T-cell (primary cell): ENCODE results near the gene GNB2. TPM values are rescaled to one million over a fixed set of nuclear protein-coding genes. Genes with fewer than 3 reads are reported as not detected.

Experiments
- ATAC-seq, 4 experiments: fragments of 200-7000 bp in 3 of 4; fragments of 150-1000 bp in 1 of 4; cut with Tn5 transposase; replicated peaks in 1 of 4; 1 replicate in 3 of 4; 2 replicates in 1 of 4; pipeline ENCODE4 v1.10.0; 2021; ENCODE audit warnings: moderate library complexity in 3 of 4, mild to moderate bottlenecking in 2 of 4, moderate number of reproducible peaks in 1 of 4
- CTCF ChIA-PET, 2 donors: fragments of 300-600 bp; sonication (Branson Sonifier 250); formaldehyde crosslinking; loops; one replicate each; lab custom pipeline; 2022; ENCODE audit warnings: antibody characterized with exemption in 2 of 2; lab: Charles Lee
- POLR2A ChIA-PET, 2 donors: fragments of 300-600 bp; sonication (Branson Sonifier 250); formaldehyde crosslinking; loops; one replicate each; lab custom pipeline; 2022; ENCODE audit warnings: antibody characterized with exemption in 2 of 2; lab: Charles Lee
- DNase-seq, 35 experiments: peaks; one replicate each; pipeline versions ENCODE4 v3.0.0 to v3.0.0-alpha.2; 2013 to 2023
- H3K27ac ChIP-seq: one replicate; pipeline ENCODE4 v1.5.1; 2013; ENCODE audit warnings: low read length
- H3K27me3 ChIP-seq, 2 experiments: replicated peaks in 1 of 2; 1 replicate in 1 of 2; 2 replicates in 1 of 2; pipeline versions ENCODE4 v1.6.1 to v1.7.0; 2013; ENCODE audit warnings: low read length in 1 of 2, mixed read lengths in 1 of 2; ENCODE audit not compliant: control insufficient read depth in 2 of 2, insufficient read depth in 2 of 2; ENCODE audit errors: extremely low read depth in 1 of 2
- H3K36me3 ChIP-seq, 2 donors: 1 replicate in 1 of 2; 2 replicates in 1 of 2; pipeline versions ENCODE4 v1.6.1 to v1.7.0; 2013; ENCODE audit warnings: low read length in 1 of 2; ENCODE audit not compliant: control insufficient read depth in 2 of 2, insufficient read depth in 1 of 2; ENCODE audit errors: extremely low read depth in 1 of 2
- H3K4me1 ChIP-seq, 2 experiments: 1 replicate in 1 of 2; 2 replicates in 1 of 2; pipeline versions ENCODE4 v1.6.1 to v1.7.0; 2013; ENCODE audit warnings: low read length in 2 of 2, mixed read lengths in 1 of 2; ENCODE audit not compliant: insufficient read depth in 2 of 2, control insufficient read depth in 1 of 2; ENCODE audit errors: extremely low read depth in 1 of 2
- H3K4me3 ChIP-seq, 2 donors: 1 replicate in 1 of 2; 2 replicates in 1 of 2; pipeline versions ENCODE4 v1.5.1 to v1.7.0; 2013; ENCODE audit warnings: mild to moderate bottlenecking in 2 of 2, low read length in 1 of 2, moderate library complexity in 1 of 2; ENCODE audit not compliant: control insufficient read depth in 1 of 2; ENCODE audit errors: extremely low read depth in 1 of 2
- H3K9me3 ChIP-seq: 2 replicates; pipeline ENCODE4 v1.7.0; 2013
- H3K27ac Mint-ChIP-seq, 2 donors: one replicate each; pipeline ENCODE4 v1.8.0; 2020 to 2021; ENCODE audit warnings: mild to moderate bottlenecking in 2 of 2, mixed read lengths in 2 of 2
- H3K27me3 Mint-ChIP-seq, 2 donors: one replicate each; pipeline ENCODE4 v1.8.0; 2021 to 2022; ENCODE audit warnings: mixed read lengths in 2 of 2
- H3K36me3 Mint-ChIP-seq: one replicate; pipeline ENCODE4 v1.8.0; 2021; ENCODE audit warnings: mixed read lengths
- H3K4me1 Mint-ChIP-seq, 3 donors: one replicate each; pipeline ENCODE4 v1.8.0; 2020 to 2022; ENCODE audit warnings: mixed read lengths in 3 of 3, mild to moderate bottlenecking in 1 of 3
- H3K4me3 Mint-ChIP-seq, 3 donors: one replicate each; pipeline ENCODE4 v1.8.0; 2020 to 2022; ENCODE audit warnings: mild to moderate bottlenecking in 3 of 3, mixed read lengths in 3 of 3, moderate library complexity in 3 of 3
- H3K9me3 Mint-ChIP-seq, 3 donors: one replicate each; pipeline ENCODE4 v1.8.0; 2020 to 2022; ENCODE audit warnings: mixed read lengths in 3 of 3
- WGBS: methylation state at CpG from one replicate; pipeline ENCODE4 v1.1.5; 2013; ENCODE audit warnings: missing lambda C conversion rate; ENCODE audit not compliant: insufficient coverage; 5-methylcytosine and 5-hydroxymethylcytosine counted together
- total RNA-seq, 35 experiments: library from RNA in 6 of 35; stranded (reverse) in 6 of 35; fragments of 120-200 nt in 1 of 35; gene quantifications; one replicate each; pipeline versions ENCODE4 v1.2.1 to v1.2.4 and lab custom pipeline; 2013 to 2026

The GNB2 gene
- total RNA-seq, 5 donors from 2014 or later (not counting 1 experiment from before 2014, with no cell fraction given): 101 to 175 (median 153) TPM

DNA sequence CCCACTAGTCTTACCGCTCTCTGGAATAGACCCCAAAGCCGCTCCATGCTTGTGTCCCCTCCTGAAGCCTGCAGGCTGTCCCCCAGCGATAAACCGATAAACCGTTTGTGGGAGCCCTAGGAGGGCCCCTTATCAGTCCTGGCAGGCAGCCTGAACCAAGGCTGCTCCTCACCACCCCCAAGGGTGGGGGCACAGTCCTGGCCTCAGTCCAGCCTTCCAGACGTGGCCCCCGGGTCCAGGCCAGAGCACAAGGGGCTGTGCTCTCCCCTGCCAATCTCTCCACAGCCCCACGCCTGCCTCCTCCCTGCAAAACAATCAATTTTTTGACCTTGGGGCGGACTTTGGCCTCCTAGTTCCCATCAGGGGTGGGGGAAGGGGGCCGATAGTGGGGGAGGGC lies 32.1 kb upstream of the GNB2 start, which contains the start of gene TFR2:
TFR2 (minus strand) TSS at position 90 of the 397 bp plus-strand sequence; CDS start at position 47, 43 bp downstream.
- no peak within 1 kb of the TSS for H3K27ac Mint-ChIP-seq
- 78% methylated on average over 5 of the region's 10 CpGs for WGBS
- Histone ChIP-seq H3K4me1 (peaks cover 0 to 2% of the 10 kb centered on the region in 2 experiments), H3K27ac (no peak within 1 kb of the TSS), H3K9me3 (no peaks in the 10 kb centered on the region), H3K36me3 (no peaks in the 10 kb centered on the region), H3K27me3 (peaks cover 0 to 29% of the 10 kb centered on the region in 2 experiments), H3K4me3 (no peak within 1 kb of the TSS)
- H3K9me3 Mint-ChIP-seq: no peaks in the 10 kb centered on the region
- ChIA-PET CTCF (no interaction called here), POLR2A (no interaction called here)
- H3K4me1 Mint-ChIP-seq: peaks cover 0 to 3% (median 0%) of the 10 kb centered on the region in 3 donors
- H3K36me3 Mint-ChIP-seq: peaks cover 3% of the 10 kb centered on the region
- ATAC-seq: no peak
- DNase-seq: no peak
- no peak within 1 kb of the TSS for H3K4me3 Mint-ChIP-seq
- H3K27me3 Mint-ChIP-seq: peaks cover 0 to 10% of the 10 kb centered on the region in 2 donors

DNA sequence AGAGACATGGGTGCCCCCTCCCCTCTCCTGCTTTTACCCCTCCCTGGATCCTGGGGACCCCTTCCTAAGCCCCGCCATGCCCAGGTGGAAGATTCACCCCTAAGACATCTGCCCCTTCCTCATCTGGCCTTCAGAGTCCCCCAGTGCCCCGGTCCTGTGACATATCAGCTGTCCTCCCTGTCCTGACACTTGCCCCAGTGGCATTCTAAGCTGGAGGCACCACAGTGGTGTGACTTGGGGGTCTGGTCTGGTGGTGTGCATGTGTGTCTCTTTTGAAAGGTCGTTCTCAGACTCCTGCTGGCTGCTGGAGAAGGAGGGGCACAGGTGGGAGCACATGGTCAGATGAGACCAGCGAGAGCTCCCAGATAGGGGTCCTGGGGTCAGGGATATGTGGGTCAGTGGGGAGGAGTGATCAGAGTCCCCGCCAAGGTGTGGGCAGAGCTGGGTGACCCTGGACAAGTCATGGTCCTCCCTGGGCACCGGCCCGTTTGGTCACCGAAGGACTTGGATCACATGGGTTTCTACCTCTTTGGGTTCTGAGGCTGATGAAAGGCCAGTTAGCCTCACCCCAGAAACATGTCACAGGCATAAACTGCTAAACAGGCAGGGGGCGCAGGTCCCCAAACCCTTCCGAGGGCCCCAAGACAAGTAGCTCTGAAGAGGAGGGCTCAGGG lies 31.5 kb upstream of the GNB2 start:
- ATAC-seq (no peak), DNase-seq (no peak)
- Mint-ChIP-seq H3K36me3 (no peaks in the 10 kb centered on the region), H3K27me3 (peaks cover 0 to 10% of the 10 kb centered on the region in 2 donors), H3K4me3 (no peak overlapping the region), H3K4me1 (peaks cover 0 to 3% (median 0%) of the 10 kb centered on the region in 3 donors), H3K27ac (no peak overlapping the region), H3K9me3 (no peaks in the 10 kb centered on the region)
- no peaks in the 10 kb centered on the region for H3K36me3 ChIP-seq
- peaks cover 0 to 34% of the 10 kb centered on the region in 2 experiments for H3K27me3 ChIP-seq
- WGBS: 87% methylated on average over 8 of the region's 10 CpGs
- H3K27ac ChIP-seq: no peak overlapping the region
- H3K4me3 ChIP-seq: no peak overlapping the region
- H3K4me1 ChIP-seq: peaks cover 0 to 2% of the 10 kb centered on the region in 2 experiments
- POLR2A ChIA-PET: interaction anchor here in 1 of 2 donors (0.6 kb wide), 1 partner anchor 147 kb away, joined by 3 read pairs; no protein-coding TSS in a partner anchor
- CTCF ChIA-PET: no interaction called here
- no peaks in the 10 kb centered on the region for H3K9me3 ChIP-seq

DNA sequence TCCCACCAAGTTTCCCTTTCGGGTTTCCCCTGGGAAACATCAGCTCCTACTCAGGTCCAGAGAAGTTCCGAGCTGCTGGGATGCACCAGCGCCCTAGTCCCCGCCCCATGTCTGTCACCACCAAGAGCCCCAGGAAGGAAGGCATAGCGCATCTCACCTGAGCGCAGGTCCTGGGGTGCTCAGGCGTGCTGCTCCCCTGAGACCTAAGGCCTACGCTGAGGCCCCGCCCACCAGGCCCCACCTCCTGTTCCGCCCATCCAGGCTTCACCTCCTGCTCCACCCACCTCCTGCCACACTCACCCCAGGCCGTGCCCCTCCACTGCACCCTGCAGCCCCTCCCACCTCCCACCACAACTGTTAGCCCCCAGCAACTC lies 31.0 kb upstream of the GNB2 start:
- ChIA-PET POLR2A (interaction anchor here in 1 of 2 donors (0.6 kb wide), 1 partner anchor 147 kb away, joined by 3 read pairs; no protein-coding TSS in a partner anchor), CTCF (no interaction called here)
- Mint-ChIP-seq H3K9me3 (no peaks in the 10 kb centered on the region), H3K4me3 (no peak overlapping the region), H3K4me1 (peaks cover 0 to 3% (median 0%) of the 10 kb centered on the region in 3 donors), H3K36me3 (no peaks in the 10 kb centered on the region), H3K27ac (no peak overlapping the region), H3K27me3 (peaks cover 0 to 13% of the 10 kb centered on the region in 2 donors)
- WGBS: 71% methylated on average over 11 of the region's 11 CpGs
- no peak overlapping the region for H3K27ac ChIP-seq
- peaks cover 0 to 40% of the 10 kb centered on the region in 2 experiments for H3K27me3 ChIP-seq
- peaks cover 0 to 2% of the 10 kb centered on the region in 2 experiments for H3K4me1 ChIP-seq
- no peak overlapping the region for H3K4me3 ChIP-seq
- DNase-seq (peak in 5 of 35 experiments; percentile 11 to 25 (median 20)), ATAC-seq (peak; percentile 31 to 57 (median 54))
- no peaks in the 10 kb centered on the region for H3K9me3 ChIP-seq
- H3K36me3 ChIP-seq: no peaks in the 10 kb centered on the region

DNA sequence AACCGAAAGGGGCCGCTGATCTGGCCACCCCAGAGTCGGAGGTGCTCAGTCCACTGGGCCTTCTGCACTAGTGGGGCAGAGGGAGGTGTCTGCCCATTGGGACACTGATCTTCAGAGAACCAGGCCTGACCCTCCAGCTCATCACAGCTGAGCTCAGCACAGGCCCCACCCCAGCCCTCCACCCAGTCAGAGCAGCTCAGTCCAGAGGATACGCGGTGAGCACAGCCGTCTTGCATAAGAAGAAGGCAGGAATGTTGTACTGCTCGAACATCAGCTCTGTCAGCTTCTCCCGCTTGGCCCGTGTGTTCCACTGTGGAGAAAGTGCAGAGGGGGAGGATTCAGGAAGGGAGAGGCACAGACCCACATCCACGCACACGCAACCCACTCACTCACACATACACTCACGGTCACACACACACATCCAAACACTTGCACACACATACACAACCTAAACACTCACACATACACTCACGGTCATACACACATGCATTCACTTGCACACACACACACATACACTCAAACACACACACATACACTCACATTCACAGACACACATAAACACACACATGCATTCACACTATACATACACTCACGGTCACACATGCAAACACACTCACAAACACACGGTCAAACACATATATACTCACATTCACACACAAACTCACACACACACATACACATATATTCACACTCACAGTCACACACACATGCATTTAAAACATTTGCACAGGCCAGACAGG lies 23.5 kb upstream of the GNB2 start:
- Histone ChIP-seq H3K27me3 (peaks cover 3 to 74% of the 10 kb centered on the region in 2 experiments), H3K4me3 (no peak overlapping the region), H3K9me3 (no peaks in the 10 kb centered on the region), H3K27ac (no peak overlapping the region), H3K4me1 (no peaks in the 10 kb centered on the region), H3K36me3 (no peaks in the 10 kb centered on the region)
- H3K4me1 Mint-ChIP-seq: peaks cover 0 to 2% (median 2%) of the 10 kb centered on the region in 3 donors
- ChIA-PET POLR2A (no interaction called here), CTCF (interaction anchor here in 1 of 2 donors (0.5 to 0.6 kb wide), 2 partner anchors 14 to 430 kb away, joined by 3 read pairs; no protein-coding TSS in a partner anchor)
- ATAC-seq: no peak
- WGBS: 88% methylated on average over 6 of the region's 15 CpGs
- no peak for DNase-seq
- no peak overlapping the region for H3K4me3 Mint-ChIP-seq
- H3K9me3 Mint-ChIP-seq: no peaks in the 10 kb centered on the region
- H3K36me3 Mint-ChIP-seq: no peaks in the 10 kb centered on the region
- H3K27me3 Mint-ChIP-seq: peaks cover 25 to 43% of the 10 kb centered on the region in 2 donors
- no peak overlapping the region for H3K27ac Mint-ChIP-seq

DNA sequence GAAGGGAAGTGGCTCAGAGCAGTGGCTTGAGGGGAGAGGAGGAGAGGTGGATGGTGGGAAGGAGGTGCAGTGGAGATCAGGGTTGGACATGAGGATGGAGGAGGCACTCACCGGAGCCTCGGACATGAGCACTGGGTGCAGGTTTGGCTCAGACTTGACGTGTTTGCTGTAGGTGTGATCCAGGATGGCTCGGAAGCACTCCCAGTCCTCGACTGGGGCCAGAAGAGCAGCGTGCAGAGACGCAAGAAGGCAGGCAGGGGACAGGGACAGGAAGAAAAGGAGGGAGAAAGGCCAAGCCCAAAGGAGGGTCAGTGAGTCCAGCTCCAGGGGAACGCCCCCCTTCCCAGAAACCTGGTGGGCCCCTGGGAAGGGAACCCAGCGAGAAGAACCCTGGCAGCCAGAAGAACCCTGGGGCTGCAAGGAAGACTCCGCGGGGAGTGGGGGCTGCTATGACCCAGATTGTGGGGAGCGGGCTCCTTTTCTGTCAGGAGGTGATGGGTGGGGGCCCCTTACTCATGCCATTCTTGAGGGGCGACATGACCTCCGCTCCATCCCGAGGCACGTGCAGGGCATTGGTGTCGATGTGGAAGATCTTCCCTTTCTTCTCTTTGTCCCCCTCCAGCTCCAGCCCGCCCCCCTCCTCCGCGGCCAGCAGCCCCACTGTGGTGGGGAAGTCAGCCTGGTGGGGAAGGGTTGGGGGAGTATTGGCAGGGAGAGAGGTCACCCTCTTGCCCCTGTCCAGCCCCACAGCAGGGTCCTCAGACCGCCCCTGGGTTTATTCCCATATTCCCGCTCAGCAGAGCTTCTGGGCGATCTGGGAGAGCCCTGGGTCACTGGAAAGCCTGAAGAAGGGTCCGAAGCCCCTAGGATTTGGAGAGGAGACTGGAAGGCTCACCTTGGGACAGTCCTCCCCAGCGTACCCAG lies 18.4 kb upstream of the GNB2 start:
- H3K9me3 Mint-ChIP-seq: no peaks in the 10 kb centered on the region
- POLR2A ChIA-PET: no interaction called here
- Histone ChIP-seq H3K27ac (no peak overlapping the region), H3K4me1 (peaks cover 0 to 9% of the 10 kb centered on the region in 2 experiments), H3K36me3 (no peaks in the 10 kb centered on the region), H3K9me3 (no peaks in the 10 kb centered on the region), H3K4me3 (no peak overlapping the region), H3K27me3 (peaks cover 6 to 78% of the 10 kb centered on the region in 2 experiments)
- H3K4me3 Mint-ChIP-seq: peak overlapping the region in 1 of 3 donors; percentile 40
- ATAC-seq: no peak
- WGBS: 58% methylated on average over 6 of the region's 25 CpGs
- no peak for DNase-seq
- CTCF ChIA-PET: no interaction called here
- H3K27ac Mint-ChIP-seq: peak overlapping the region in 1 of 2 donors; percentile 12
- peaks cover 0 to 2% (median 2%) of the 10 kb centered on the region in 3 donors for H3K4me1 Mint-ChIP-seq
- peaks cover 38 to 57% of the 10 kb centered on the region in 2 donors for H3K27me3 Mint-ChIP-seq
- no peaks in the 10 kb centered on the region for H3K36me3 Mint-ChIP-seq
